HL-60 (cell line): ENCODE results near the gene STAMBPL1.

Experiments
- DNase-seq, 2 experiments: peaks; one replicate each; pipeline ENCODE4 v3.0.0-alpha.2; 2010 to 2020; ENCODE audit warnings: low read depth in 1 of 2, low spot score in 1 of 2
- H3K27ac ChIP-seq: fragments of 250-450 bp; sonication (Bioruptor Pico); replicated peaks from 2 replicates; pipeline ENCODE4 v1.5.1; 2020; ENCODE audit warnings: mild to moderate bottlenecking, moderate library complexity
- H3K27me3 ChIP-seq: fragments of 250-450 bp; sonication (Bioruptor Pico); 2 replicates; pipeline ENCODE4 v1.5.1; 2021; ENCODE audit warnings: mild to moderate bottlenecking, moderate library complexity; ENCODE audit not compliant: insufficient read depth, poor library complexity, severe bottlenecking
- H3K4me3 ChIP-seq: replicated peaks from 2 replicates; pipeline ENCODE4 v1.5.1; 2011; ENCODE audit warnings: mild to moderate bottlenecking, control low read depth, low read length; ENCODE audit not compliant: insufficient read depth
- GABPA ChIP-seq: IDR thresholded peaks from 2 replicates; pipeline ENCODE4 v1.6.1; 2012; ENCODE audit warnings: low read depth
- POLR2AphosphoS5 ChIP-seq: IDR thresholded peaks from 2 replicates; pipeline ENCODE4 v1.6.1; 2012; ENCODE audit warnings: low read depth
- REST ChIP-seq: IDR thresholded peaks from 2 replicates; pipeline ENCODE4 v1.6.1; 2012; ENCODE audit warnings: low read depth; ENCODE audit not compliant: insufficient replicate concordance
- SPI1 ChIP-seq: IDR thresholded peaks from 2 replicates; pipeline ENCODE4 v1.6.1; 2012; ENCODE audit warnings: low read depth, mild to moderate bottlenecking, borderline replicate concordance
- TF ChIP-seq, protein P1 (sequence below): IDR thresholded peaks from one replicate; pipeline ENCODE4 v1.5.1; 2011; ENCODE audit warnings: low read length, control low read depth, inconsistent platforms; ENCODE audit not compliant: insufficient read depth

The STAMBPL1 gene

GRCh38 chr10:88911116-88911515, 31.1 kb downstream of the STAMBPL1 start:
- H3K27me3 ChIP-seq, result no peaks in the 10 kb centered on the region
- H3K4me3 ChIP-seq, result no peak overlapping the region
- no peak for DNase-seq
- no peak overlapping the region for H3K27ac ChIP-seq
- no peak for TF ChIP-seq SPI1
- TF ChIP-seq POLR2AphosphoS5, result no peak
- no peak for TF ChIP-seq GABPA
- TF ChIP-seq REST, result no peak
- TF ChIP-seq, protein P1, sequence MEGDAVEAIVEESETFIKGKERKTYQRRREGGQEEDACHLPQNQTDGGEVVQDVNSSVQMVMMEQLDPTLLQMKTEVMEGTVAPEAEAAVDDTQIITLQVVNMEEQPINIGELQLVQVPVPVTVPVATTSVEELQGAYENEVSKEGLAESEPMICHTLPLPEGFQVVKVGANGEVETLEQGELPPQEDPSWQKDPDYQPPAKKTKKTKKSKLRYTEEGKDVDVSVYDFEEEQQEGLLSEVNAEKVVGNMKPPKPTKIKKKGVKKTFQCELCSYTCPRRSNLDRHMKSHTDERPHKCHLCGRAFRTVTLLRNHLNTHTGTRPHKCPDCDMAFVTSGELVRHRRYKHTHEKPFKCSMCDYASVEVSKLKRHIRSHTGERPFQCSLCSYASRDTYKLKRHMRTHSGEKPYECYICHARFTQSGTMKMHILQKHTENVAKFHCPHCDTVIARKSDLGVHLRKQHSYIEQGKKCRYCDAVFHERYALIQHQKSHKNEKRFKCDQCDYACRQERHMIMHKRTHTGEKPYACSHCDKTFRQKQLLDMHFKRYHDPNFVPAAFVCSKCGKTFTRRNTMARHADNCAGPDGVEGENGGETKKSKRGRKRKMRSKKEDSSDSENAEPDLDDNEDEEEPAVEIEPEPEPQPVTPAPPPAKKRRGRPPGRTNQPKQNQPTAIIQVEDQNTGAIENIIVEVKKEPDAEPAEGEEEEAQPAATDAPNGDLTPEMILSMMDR, result no peak

- H3K27ac ChIP-seq, result no peak overlapping the region
- H3K27me3 ChIP-seq, result no peaks in the 10 kb centered on the region
- DNase-seq, result no peak
- TF ChIP-seq REST (no peak), SPI1 (no peak), POLR2AphosphoS5 (no peak), GABPA (no peak)
- TF ChIP-seq, protein P1, result no peak
- no peak overlapping the region for H3K4me3 ChIP-seq
Observed at GRCh38 chr10:88911851-88912250, 31.8 kb downstream of the STAMBPL1 start.

DNA sequence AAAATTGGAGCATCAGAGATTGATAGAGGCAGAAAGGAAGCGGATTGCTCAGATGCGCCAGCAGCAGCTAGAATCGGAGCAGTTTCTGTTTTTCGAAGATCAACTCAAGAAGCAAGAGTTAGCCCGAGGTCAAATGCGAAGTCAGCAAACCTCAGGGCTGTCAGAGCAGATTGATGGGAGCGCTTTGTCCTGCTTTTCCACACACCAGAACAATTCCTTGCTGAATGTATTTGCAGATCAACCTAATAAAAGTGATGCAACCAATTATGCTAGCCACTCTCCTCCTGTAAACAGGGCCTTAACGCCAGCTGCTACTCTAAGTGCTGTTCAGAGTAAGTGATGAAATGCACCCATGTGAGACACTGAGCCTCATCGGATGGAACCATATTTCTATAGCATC, 33.1 kb downstream of the STAMBPL1 start:
- no peak overlapping the region for H3K4me3 ChIP-seq
- DNase-seq, result no peak
- no peak overlapping the region for H3K27ac ChIP-seq
- H3K27me3 ChIP-seq, result no peaks in the 10 kb centered on the region
- TF ChIP-seq, protein P1, result no peak
- TF ChIP-seq POLR2AphosphoS5, result no peak
- no peak for TF ChIP-seq SPI1
- no peak for TF ChIP-seq GABPA
- no peak for TF ChIP-seq REST
